ENCODE results near the gene SIGLEC9. TPM values are rescaled to one million over a fixed set of nuclear protein-coding genes. Genes with fewer than 3 reads are reported as not detected.

The SIGLEC9 gene
- total RNA-seq, 2 donors from 2014 or later, result not detected

GRCh38 chr19:51114087-51114729, 10.5 kb upstream of the SIGLEC9 start:
- Mint-ChIP-seq H3K4me3 (no peak overlapping the region), H3K9me3 (no peaks in the 10 kb centered on the region), H3K27me3 (ENCODE audit: insufficient read depth) (peaks cover 34% of the 10 kb centered on the region), H3K4me1 (peaks cover 8% of the 10 kb centered on the region), H3K36me3 (ENCODE audit: low read depth) (no peaks in the 10 kb centered on the region), H3K27ac (no peak overlapping the region)
- no peaks in the 10 kb centered on the region for H3K4me1 ChIP-seq (ENCODE audit: control insufficient read depth, insufficient read depth, low read length)
- DNase-seq, result no peak
- H3K36me3 ChIP-seq (ENCODE audit: control insufficient read depth, insufficient read depth, low read length), result no peaks in the 10 kb centered on the region
- WGBS, 2 experiments (ENCODE audit: insufficient coverage in 1 of 2, insufficient read length in 1 of 2), result 81 to 86% methylated on average over 6 of the region's 6 CpGs
- H3K27me3 ChIP-seq (ENCODE audit: control insufficient read depth, insufficient read depth, low read length, poor library complexity, severe bottlenecking), result peaks cover 24% of the 10 kb centered on the region
- TF ChIP-seq CTCF (conservative IDR thresholded peaks at IDR 0.05), result no peak
- H3K9me3 ChIP-seq (ENCODE audit: control insufficient read depth, low read length), result no peaks in the 10 kb centered on the region
- H3K4me3 ChIP-seq (ENCODE audit: low read length), result no peak overlapping the region
- no peak overlapping the region for H3K9ac ChIP-seq (ENCODE audit: extremely low read depth, low read length, poor library complexity, severe bottlenecking)
- H3K27ac ChIP-seq (ENCODE audit: low read depth, low read length), result no peak overlapping the region

GRCh38 chr19:51116736-51117286, 7.9 kb upstream of the SIGLEC9 start:
- no peak for TF ChIP-seq CTCF (conservative IDR thresholded peaks at IDR 0.05)
- H3K4me3 ChIP-seq (ENCODE audit: low read length), result no peak overlapping the region
- no peak for DNase-seq
- Mint-ChIP-seq H3K4me3 (no peak overlapping the region), H3K27me3 (ENCODE audit: insufficient read depth) (peaks cover 30% of the 10 kb centered on the region), H3K36me3 (ENCODE audit: low read depth) (no peaks in the 10 kb centered on the region), H3K4me1 (peaks cover 4% of the 10 kb centered on the region), H3K27ac (no peak overlapping the region), H3K9me3 (no peaks in the 10 kb centered on the region)
- H3K27ac ChIP-seq (ENCODE audit: low read depth, low read length), result no peak overlapping the region
- no peaks in the 10 kb centered on the region for H3K36me3 ChIP-seq (ENCODE audit: control insufficient read depth, insufficient read depth, low read length)
- H3K27me3 ChIP-seq (ENCODE audit: control insufficient read depth, insufficient read depth, low read length, poor library complexity, severe bottlenecking), result peaks cover 24% of the 10 kb centered on the region
- 82 to 100% methylated on average over 2 to 6 of the region's 6 CpGs for WGBS, 2 experiments (ENCODE audit: insufficient coverage in 1 of 2, insufficient read length in 1 of 2)
- H3K9me3 ChIP-seq (ENCODE audit: control insufficient read depth, low read length), result no peaks in the 10 kb centered on the region
- no peak overlapping the region for H3K9ac ChIP-seq (ENCODE audit: extremely low read depth, low read length, poor library complexity, severe bottlenecking)
- H3K4me1 ChIP-seq (ENCODE audit: control insufficient read depth, insufficient read depth, low read length), result no peaks in the 10 kb centered on the region

- Histone ChIP-seq H3K27ac (ENCODE audit: low read depth, low read length) (no peak overlapping the region), H3K9me3 (ENCODE audit: control insufficient read depth, low read length) (no peaks in the 10 kb centered on the region), H3K27me3 (ENCODE audit: control insufficient read depth, insufficient read depth, low read length, poor library complexity, severe bottlenecking) (peaks cover 6% of the 10 kb centered on the region), H3K4me1 (ENCODE audit: control insufficient read depth, insufficient read depth, low read length) (no peaks in the 10 kb centered on the region), H3K36me3 (ENCODE audit: control insufficient read depth, insufficient read depth, low read length) (no peaks in the 10 kb centered on the region), H3K4me3 (ENCODE audit: low read length) (no peak overlapping the region), H3K9ac (ENCODE audit: extremely low read depth, low read length, poor library complexity, severe bottlenecking) (no peak overlapping the region)
- no peaks in the 10 kb centered on the region for H3K9me3 Mint-ChIP-seq
- H3K27ac Mint-ChIP-seq, result no peak overlapping the region
- peaks cover 6% of the 10 kb centered on the region for H3K4me1 Mint-ChIP-seq
- no peak for DNase-seq
- peaks cover 35% of the 10 kb centered on the region for H3K27me3 Mint-ChIP-seq (ENCODE audit: insufficient read depth)
- H3K36me3 Mint-ChIP-seq (ENCODE audit: low read depth), result no peaks in the 10 kb centered on the region
- 72 to 88% methylated on average over 3 to 4 of the region's 4 CpGs for WGBS, 2 experiments (ENCODE audit: insufficient coverage in 1 of 2, insufficient read length in 1 of 2)
- TF ChIP-seq CTCF (conservative IDR thresholded peaks at IDR 0.05), result no peak
- no peak overlapping the region for H3K4me3 Mint-ChIP-seq
Measured at GRCh38 chr19:51119101-51119500, 5.6 kb upstream of the SIGLEC9 start.

Data from endodermal cell (in vitro differentiated cells).